ENCODE data around the gene GP1BB. TPM values are rescaled to one million over a fixed set of nuclear protein-coding genes. Genes with fewer than 3 reads are reported as not detected.

The GP1BB gene
- total and polyA plus RNA-seq, 2 of the 13 experiments (the other 11 are each of a cell fraction or from before 2014, with no cell fraction given), result not detected

GRCh38 chr22:19687561-19688300 is 35.6 kb upstream of the GP1BB start:
- TF ChIP-seq TRAFD1 (CRISPR knock-in tag; IDR thresholded peaks at IDR 0.05; ENCODE audit: borderline replicate concordance), result no peak
- TF ChIP-seq TRIM22 (IDR thresholded peaks at IDR 0.05), result no peak
- no peak for TF ChIP-seq ZNF446 (CRISPR knock-in tag; IDR thresholded peaks at IDR 0.05)
- no peak for TF ChIP-seq MAX (IDR thresholded peaks at IDR 0.05)
- TF ChIP-seq REL (CRISPR knock-in tag; conservative IDR thresholded peaks at IDR 0.05), result no peak
- no peak for TF ChIP-seq ZNF615 (CRISPR knock-in tag; IDR thresholded peaks at IDR 0.05; ENCODE audit: borderline replicate concordance)
- TF ChIP-seq SMAD1 (CRISPR knock-in tag; IDR thresholded peaks at IDR 0.05; ENCODE audit: borderline replicate concordance, low read depth), result no peak
- TF ChIP-seq NFIB (CRISPR knock-in tag; IDR thresholded peaks at IDR 0.05; ENCODE audit: borderline replicate concordance), result no peak
- no peak for TF ChIP-seq ETS1 (CRISPR knock-in tag; IDR thresholded peaks at IDR 0.05)
- TF ChIP-seq HNF4G (IDR thresholded peaks at IDR 0.05; ENCODE audit: borderline replicate concordance, low read depth, low read length), result no peak
- no peak for TF ChIP-seq HNF4G (CRISPR knock-in tag; IDR thresholded peaks at IDR 0.05; ENCODE audit: borderline replicate concordance, low read depth)
- TF ChIP-seq ADNP (CRISPR knock-in tag; IDR thresholded peaks at IDR 0.05), result no peak
- no peak for TF ChIP-seq ZNF275 (CRISPR knock-in tag; IDR thresholded peaks at IDR 0.05; ENCODE audit: borderline replicate concordance)
- no peak for TF ChIP-seq CC2D1A (CRISPR knock-in tag; IDR thresholded peaks at IDR 0.05)
- TF ChIP-seq GATAD2A (CRISPR knock-in tag; IDR thresholded peaks at IDR 0.05), result no peak
- Histone ChIP-seq H2AFZ (ENCODE audit: low read length) (no peak overlapping the region), H3K27ac (ENCODE audit: extremely low read length, insufficient read depth, low read length) (no peak overlapping the region), H3K79me2 (ENCODE audit: insufficient read depth, low read length) (no peaks in the 10 kb centered on the region), H3K4me3 (replicated peaks in 1 of 3; ENCODE audit: insufficient read depth in 1 of 3, low read depth in 2 of 3, low read length in 3 of 3) (no peak overlapping the region), H3K9me3 (ENCODE audit: low read length) (no peaks in the 10 kb centered on the region), H3K4me1 (ENCODE audit: insufficient read depth, low read length) (no peaks in the 10 kb centered on the region), H3K4me2 (ENCODE audit: low read depth, low read length) (no peak overlapping the region), H3K27me3 (ENCODE audit: control insufficient read depth in 1 of 2, insufficient read depth in 2 of 2, low read length in 2 of 2) (peaks cover 10 to 51% of the 10 kb centered on the region in 2 experiments), H3K9ac (ENCODE audit: insufficient read depth, low read depth, low read length) (no peak overlapping the region), H3K36me3 (replicated peaks in 1 of 2; ENCODE audit: control insufficient read depth in 1 of 2, insufficient read depth in 2 of 2, low read length in 2 of 2) (no peaks in the 10 kb centered on the region), H4K20me1 (ENCODE audit: insufficient read depth, low read length) (no peaks in the 10 kb centered on the region)
- ATAC-seq (no peak), FAIRE-seq (no peak), DNase-seq (ENCODE audit: low spot score) (no peak)
- in situ Hi-C loops (cut with HindIII; ENCODE audit: extremely low pct_ligation_motif_present, low pct_unique_long_range_greater_than_20kb) (no loop called here), intact Hi-C loops (cut with micrococcal nuclease; ENCODE audit: unreplicated experiment) (no loop called here)
- no TSS peak for BruUV-seq (replicated peaks)
- POLR2A ChIA-PET, result no interaction called here
- CTCF ChIA-PET (ENCODE audit: low intra/inter-chr PET ratio, low total read pairs), result no interaction called here
- 27% methylated on average over 17 of the region's 22 CpGs for WGBS (ENCODE audit: low lambda C conversion rate)

All from HepG2 (cell line).